ENCODE results near the gene CKS2.
"Not testable (repeated sequence)": the region's sequence is repeated elsewhere in the genome, so short reads cannot be mapped to it uniquely, and the experiment has no call there.

The CKS2 gene

DNA sequence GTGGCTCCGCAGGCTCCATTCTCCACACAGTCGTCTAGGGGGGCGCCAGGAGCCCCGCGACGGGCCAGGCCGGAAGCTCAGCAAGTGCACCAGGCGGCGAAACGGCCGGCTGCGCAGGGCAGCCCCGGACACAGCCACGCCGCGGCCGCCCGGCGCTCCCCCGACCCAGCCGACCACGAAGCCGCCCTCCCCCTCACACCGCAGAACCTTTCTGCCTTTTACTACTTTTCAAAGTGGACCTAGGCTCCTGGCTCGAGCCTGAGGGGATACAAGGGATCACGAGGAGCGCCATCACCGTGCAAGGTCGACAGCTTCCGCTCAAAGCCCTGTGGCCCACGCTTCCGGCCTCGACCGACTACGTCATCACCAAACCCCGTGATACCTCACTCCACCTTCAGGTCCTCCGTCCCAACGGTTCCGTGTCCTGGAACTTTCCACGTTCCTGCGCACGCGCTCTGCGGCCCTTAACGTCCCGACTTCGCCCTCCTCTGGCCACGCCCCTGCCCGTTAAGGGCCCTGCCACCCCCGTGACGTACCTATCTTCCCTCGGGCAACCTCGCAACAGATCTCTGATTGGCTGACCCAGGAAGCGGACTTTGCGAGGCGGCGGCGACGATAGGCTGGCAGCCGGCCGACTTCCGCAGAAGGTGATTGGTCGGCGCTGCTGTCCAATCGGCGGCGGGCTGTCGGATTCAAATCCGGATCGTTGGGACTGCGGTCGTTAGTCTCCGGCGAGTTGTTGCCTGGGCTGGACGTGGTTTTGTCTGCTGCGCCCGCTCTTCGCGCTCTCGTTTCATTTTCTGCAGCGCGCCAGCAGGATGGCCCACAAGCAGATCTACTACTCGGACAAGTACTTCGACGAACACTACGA lies at the start of gene CKS2:
Gene CKS2, plus strand, starts transcription at position 721 of the 871 bp plus-strand sequence. Its CDS starts 98 bp downstream, at position 819.
- peak; percentile 99 for DNase-seq

DNA sequence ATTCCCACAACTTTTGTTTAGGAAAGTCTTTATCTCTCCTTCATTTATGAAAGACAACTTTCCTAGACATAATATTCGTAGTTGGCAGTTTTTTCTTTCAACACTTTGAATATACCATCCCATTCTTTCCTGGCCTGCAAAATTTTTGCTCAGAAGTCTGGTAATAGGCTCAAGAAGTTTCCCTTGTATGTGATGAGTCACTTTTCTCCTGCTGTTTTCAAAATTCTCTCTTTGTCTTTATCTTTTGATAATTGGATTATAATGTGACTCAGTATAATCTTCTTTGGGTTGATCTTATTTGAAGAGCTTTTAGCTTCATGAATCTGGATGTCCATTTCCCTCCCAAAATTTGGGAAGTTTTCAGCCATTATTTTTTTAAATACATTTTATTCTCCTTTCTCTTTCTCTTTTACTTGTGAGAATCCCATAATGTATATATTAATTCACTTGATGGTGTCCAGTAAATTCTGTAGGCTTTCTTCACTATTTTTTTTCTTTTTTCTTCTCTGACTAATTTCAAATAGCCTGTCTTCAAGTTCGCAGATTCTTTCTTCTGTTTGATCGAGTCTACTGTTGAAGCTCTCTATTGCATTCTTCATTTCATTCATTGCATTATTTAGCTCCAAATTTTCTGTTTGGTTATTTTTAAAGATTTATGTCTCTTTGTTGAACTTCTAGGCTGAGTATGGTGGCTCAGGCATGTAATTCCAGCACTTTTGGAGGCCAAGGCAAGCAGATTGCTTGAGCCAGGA lies 37.3 kb upstream of the CKS2 start:
- no peak for DNase-seq

DNA sequence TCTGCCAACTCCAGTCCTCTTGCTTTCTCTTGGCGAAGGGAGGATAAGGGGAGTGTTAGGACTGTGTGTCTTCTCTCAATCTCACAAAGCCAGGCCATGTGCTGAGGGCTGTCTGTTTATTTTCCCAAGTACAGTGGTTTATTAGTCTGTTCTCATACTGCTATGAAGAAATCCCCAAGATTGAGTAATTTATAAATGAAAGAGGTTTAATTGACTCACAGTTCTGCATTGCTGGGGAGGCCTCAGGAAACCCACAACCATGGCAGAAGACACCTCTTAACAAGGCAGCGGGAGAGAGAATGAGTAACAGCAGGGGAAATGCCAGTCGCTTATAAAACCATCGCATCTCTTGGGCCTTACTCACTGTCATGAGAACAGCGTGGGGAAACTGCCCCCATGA lies 36.2 kb upstream of the CKS2 start:
- no peak for DNase-seq

DNA sequence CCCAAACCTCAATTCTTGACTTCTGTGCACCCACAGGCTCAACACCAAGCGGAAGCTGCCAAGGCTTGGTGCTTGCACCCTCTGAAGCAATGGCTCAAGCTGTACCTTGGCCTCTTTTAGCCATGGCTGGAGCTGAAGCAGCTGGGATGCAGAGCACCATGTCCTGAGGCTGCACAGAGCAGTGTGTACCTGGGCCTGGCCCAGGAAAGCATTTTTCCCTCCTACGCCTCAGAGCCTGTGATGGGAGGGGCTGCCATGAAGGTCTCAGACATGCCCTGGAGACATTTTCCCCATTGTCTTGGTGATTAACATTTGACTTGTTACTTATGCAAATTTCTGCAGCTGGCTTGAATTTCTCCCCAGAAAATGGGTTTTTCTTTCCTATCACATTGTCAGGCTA lies 35.0 kb upstream of the CKS2 start:
- DNase-seq: not testable (repeated sequence)

DNA sequence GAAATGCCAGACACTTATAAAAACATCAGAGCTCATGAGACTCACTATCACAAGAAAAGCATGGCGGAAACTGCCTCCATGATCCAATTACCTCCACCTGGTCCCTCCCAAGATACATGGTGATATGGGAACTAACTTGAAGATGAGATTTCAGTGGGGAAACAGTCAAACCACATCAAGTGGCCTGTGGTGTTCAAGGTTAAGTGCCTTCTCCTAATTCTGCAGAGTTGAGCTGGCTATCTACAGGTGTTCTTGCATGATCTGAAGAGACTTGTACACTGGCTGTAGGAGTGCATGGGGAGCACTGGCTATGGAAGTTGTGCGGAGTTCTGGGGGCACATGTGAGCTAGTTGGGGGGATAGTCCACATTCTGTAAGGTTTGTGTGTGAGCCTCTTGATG lies 34.0 kb upstream of the CKS2 start:
- DNase-seq: no peak

DNA sequence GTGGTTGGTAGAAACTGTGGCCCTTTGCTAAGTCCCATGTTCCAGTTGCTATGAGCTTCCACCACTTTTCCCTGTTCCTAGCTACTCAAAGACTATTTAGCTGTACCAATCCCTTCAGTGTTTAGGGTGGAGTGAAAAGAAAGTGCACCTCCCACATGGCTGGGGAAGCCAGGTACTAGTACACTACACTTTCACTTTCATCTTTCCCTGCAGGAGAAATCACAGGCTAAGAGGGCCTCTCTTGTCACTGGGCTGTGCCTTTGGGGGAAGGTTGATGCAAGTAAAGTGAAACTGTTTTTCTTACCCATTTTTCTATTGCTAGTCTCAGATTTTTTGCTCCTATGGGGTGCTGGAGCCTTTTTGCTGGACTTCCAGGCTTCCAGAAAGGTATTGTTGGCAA lies 33.5 kb upstream of the CKS2 start:
- DNase-seq: no peak

DNA sequence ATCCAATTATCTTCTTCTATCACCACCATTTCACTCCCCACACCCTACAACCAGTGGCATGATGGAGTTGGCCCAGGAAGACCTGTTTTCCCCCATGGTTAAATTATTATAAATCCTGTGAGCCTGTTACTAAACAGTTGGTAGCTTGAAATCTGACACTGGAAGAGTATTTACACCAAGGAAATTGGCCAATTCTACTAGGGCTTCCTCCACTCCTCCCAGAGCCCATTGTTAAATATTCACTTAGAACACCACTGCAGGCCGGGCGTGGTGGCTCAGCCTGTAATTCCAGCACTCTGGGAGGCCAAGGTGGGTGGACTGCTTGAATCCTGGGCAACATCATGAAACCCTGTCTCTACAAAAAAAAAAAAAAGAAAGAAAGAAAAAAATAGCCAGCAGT lies 32.4 kb upstream of the CKS2 start:
- DNase-seq: no peak

DNA sequence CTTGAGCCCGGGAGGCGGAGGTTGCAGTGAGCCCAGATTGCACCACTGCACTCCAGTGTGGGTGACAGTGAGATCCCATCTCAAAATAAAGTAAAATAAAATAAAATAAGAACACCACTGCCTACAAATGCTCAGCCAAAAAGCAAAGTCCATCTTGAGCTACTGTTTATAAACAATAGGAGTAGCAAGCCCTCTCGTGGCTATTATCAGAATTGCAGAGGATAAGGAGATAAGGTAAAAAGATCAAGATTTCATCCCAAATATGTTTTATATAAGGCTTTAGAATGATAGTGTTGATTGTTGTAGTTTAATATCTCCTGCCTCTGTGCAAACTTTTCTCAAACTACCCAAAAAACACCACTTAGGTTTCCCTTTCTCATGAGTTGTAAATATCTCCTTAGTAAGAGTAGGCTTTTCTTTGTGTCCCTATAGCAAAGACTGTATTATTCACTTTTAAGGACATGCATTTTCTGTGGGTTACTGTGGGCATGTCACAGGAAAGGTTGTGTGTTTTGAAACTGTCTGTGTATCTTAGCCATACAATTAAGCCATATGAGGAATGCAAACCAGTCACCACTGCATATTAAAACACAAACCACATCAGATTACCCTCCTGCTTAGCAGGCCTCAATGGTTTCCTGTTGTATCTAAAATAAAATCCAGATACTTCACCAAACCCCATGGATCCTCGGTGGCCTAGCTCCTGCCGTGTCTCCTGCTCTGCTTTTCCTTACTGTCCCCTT lies 31.8 kb upstream of the CKS2 start:
- no peak for DNase-seq

DNA sequence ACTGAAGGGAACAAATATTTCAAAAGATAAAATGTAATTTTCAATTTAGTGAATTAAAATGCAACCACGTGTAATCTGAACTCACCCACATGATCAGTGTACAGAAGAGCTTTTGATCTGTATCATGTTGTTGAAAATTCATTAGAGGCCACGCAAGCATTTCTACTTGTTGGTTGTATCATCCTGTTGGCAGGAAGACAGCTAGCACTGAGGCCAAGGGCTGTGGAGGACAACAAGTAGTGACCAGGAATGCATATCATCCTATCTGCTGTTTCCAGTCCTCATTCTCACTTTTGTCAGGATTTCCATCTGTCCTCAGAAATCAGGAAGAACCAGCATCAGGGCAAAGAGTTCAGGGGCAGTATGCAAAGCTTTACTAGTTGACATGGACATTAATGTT lies 29.9 kb upstream of the CKS2 start:
- DNase-seq: no peak

DNA sequence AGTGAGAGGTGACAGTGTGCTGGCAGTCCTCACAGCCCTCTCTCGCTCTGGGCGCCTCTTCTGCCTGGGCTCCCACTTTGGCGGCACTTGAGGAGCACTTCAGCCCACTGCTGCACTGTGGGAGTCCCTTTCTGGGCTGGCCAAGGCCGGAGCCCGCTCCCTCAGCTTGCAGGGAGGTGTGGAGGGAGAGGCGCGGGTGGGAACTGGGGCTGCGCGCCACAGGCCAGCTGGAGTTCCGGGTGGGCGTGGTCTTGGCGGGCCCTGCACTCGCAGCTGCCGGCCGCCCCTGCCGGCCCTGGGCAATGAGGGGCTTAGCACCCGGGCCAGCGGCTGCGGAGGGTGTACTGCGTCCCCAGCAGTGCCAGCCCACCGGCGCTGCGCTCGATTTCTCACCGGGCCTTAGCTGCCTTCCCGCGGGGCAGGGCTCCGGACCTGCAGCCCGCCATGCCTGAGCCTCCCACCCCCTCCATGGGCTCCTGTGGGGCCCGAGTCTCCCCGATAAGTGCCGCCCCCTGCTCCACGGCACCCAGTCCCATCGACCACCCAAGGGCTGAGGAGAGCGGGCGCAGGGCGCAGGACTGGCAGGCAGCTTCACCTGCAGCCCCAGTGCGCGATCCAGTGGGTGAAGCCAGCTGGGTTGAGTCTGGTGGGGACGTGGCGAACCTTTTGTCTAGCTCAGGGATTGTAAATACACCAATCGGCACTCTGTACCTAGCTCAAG lies 28.6 kb upstream of the CKS2 start:
- DNase-seq: peak; percentile 57

DNA sequence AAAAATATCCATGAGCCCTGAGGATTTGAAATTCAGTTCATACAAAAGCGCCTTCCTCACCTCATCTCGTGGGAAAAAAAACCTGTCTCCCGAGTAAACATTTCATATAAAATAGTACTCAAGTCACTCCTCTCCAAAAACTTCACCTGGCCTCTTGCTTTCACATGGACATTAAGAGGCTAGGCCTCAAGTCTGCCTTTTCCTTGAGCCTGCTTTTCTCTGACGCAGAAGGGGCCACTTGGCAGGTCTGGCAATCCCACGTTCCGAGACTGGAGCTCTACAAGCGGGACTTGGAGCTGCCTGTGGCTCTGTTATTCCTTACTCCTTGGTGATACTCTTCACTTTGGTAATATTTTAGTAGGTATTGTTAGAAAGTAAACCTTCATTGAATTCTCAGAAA lies 26.9 kb upstream of the CKS2 start:
- DNase-seq: no peak

DNA sequence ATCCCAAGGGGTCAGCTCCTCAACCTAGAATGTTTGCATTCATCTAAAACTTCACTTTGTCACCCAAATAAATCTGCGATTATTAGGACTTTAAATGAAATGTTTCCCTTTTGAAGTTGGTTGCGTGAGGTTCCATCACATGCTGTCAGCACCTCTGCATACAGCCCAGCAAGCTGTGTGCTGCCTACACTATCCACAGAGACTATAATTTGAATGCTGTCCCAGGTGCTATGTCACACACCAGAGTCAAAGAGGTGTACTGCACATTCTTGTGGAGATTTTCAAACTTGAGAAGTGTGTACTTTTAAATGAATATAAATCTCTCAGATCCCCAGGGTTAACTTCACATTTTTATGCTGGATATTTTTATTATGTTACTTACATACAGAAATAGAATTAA lies 19.3 kb upstream of the CKS2 start:
- no peak for DNase-seq

DNA sequence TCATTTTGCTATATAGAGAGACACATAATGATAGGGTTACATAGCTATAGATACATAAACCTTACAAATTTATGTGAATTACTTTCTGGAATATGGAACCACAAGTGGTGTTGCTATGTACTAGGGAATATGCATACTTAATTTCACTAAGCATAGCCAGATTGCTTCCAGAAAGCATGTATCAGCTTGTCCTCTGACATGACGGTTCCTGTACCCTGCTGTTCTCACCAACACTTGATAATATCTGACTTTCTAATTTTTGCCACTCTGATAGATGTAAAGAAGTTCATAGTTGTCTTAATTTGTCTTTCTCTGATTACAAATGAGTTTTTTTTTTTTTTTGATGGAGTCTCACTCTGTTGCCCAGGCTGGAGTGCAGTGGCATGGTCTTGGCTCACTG lies 18.0 kb upstream of the CKS2 start:
- no peak for DNase-seq

DNA sequence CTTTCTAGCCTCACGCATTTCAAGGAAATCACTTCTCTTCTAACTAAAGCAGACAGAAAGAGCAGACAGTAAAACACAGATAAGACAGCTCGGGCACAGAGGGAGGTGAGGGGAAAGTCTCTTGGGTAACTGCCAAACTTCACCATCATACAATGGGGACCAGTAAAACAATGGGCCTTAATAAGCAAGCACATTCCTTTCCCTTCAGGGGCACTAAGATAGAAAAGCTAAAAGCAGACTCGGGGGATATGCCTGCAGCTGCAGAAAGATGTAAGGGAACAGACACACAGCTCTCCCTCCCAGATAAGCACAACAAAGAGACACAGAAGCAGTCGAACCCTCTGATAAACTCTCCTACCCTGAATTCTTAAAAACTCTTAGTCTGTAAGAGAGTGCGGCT lies 15.6 kb upstream of the CKS2 start:
- DNase-seq: no peak

DNA sequence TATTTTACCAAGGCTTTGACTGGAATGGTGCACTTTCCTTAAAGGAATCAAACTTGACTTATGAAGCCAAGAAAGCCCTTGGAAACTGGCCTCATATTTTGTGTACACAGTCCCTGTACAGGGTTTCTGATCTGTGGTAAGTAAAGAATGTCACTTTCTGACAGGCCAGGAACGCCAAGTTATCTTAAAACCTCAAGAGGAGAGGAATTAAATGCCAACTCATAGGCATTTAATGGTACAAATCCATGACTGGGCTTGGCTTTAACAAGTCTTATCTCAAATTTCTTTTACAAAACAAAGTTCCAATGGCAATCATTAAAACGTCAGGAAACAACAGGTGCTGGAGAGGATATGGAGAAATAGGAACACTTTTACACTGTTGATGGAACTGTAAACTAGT lies 9.0 kb upstream of the CKS2 start:
- not testable (repeated sequence) for DNase-seq

DNA sequence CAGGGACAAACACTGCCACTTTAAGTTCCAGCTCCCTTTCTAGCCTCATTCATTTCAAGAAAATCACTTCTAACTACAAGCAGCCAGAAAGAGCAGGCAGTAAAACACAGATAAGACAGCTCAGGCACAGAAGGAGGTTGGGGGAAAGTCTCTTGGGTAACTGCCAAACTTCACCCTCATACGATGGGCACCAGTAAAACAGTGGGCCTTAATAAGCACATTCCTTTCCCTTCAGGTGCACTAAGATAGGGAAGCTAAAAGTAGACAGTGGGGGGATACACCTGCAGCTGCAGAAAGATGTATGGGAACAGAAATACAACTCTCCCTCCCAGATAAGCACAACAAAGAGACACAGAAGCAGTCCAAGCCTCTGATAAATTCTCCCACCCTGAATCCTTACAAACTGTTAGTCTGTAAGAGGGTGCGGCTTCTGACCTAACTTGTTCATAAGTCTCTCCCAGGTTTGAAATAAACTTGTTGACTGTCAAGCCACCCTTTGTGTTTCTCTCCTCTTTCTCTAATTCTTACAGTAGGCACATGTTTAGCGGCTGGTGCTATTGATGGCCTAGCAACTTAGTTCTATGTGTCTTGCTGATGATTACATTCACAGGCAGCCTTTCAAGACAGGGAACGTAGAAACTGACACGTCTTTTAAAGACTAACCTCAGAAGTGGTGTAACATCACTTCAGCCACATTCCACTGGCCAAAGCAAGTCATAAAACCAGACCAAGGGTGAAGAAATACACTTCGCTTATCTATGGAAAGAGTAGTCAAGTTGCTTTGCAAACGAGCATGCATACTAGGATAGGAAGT lies 6.8 kb upstream of the CKS2 start:
- DNase-seq: no peak

DNA sequence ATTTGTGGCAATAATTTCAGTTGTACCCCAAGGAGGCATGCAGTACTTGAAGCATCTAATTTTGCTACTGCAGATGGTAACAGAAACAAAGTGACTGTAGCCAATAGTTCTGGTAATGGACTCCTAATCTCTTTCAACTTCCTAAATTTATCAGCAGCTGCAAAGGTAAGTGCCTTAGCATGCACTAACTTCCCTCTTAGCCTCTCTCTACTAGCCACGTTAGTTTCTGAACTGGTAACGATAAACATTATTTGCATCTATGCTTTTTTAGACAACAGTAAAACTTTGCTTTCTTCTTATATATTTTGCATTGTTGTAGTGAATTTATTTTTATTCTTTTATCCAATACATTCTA lies 6.2 kb upstream of the CKS2 start:
- no peak for DNase-seq

DNA sequence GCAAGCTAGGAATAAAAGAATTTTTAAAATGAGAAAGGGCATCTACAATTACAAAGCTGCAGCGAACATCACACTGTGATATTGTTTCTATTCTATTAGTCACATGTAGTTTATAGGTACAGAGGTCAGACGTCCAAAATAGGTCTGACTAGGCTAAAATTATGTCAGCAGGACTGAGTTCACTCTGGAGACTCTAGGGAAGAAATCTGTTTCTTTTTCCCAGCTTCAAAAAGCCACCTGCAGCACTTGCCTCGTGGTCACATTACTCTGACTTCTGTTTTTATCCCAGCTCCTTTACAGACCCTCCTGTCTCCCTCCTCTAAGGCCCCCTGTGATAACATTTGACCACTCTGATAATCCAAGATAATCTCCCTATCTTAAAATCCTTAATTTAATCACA lies 5.1 kb upstream of the CKS2 start:
- DNase-seq: no peak

DNA sequence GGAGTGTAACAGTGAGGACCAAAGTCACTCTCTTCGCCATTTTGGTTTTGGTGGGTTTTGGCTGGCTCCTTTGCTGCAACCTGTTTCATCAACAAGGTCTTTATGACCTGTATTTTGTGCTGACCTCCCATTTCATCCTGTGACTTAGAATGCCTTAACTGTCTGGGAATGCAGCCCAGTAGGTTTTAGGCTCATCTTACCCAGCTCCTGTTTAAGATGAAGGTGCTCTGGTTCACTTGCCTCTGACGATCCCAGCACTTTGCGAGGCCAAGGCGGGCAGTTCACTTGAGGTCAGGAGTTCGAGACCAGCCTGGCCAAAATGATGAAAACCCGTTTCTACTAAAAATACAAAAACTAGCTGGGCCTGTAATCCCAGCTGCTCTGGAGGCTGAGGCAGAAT lies 1.8 kb upstream of the CKS2 start:
- DNase-seq: no peak

DNA sequence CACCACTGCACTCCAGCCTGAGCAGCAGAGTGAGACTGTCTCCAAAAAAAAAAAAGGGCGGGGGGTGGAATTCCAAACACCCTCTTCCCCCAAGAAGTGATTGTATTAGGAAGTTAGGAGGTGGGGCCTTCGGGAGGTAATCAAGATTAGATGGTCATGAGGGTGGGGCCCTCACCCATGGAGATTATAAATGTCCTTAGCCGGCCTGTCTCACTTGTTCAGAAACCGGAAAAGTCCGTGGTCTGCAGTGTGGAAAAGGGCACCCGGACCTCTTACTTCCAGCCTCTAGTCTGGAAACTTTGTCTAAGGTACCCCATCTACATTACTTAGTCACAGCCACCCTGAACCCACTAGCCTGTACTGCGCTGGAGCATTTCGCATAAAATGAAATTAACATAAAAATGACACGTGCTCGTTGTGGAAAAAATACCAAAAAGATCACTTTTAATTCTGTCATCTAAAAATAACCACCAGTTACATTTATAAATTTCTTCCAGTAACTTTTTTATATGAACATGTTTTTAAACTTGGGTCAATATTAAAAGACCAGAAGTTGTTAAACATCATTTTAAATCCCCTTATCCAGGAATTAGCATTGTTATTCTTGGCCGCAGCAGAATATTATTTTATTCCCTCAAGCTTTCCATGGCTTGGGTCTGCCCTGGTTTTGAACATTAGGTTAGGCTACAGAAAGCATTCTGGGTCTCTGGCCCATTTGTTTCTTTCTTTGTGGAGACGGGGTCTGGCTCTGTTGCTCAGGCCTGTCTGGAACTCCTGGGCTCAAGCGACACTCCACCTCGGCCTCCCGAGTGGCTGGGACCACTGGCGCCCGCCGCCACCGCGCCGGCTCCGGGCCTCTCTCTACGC lies 1.2 kb upstream of the CKS2 start:
- DNase-seq: no peak
